NCI-H524 treated with DMSO at 0.1 percent for 48 hours (cell line): ENCODE measurements around the gene ZG16.
"Not testable (repeated sequence)": the region's sequence is repeated elsewhere in the genome, so short reads cannot be mapped to it uniquely, and the experiment has no call there.

ENCODE experiments used
- DNase-seq: peaks from one replicate; lab custom pipeline; 2025; lab: John Stamatoyannopoulos, UW

The ZG16 gene, protein sequence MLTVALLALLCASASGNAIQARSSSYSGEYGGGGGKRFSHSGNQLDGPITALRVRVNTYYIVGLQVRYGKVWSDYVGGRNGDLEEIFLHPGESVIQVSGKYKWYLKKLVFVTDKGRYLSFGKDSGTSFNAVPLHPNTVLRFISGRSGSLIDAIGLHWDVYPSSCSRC

DNA sequence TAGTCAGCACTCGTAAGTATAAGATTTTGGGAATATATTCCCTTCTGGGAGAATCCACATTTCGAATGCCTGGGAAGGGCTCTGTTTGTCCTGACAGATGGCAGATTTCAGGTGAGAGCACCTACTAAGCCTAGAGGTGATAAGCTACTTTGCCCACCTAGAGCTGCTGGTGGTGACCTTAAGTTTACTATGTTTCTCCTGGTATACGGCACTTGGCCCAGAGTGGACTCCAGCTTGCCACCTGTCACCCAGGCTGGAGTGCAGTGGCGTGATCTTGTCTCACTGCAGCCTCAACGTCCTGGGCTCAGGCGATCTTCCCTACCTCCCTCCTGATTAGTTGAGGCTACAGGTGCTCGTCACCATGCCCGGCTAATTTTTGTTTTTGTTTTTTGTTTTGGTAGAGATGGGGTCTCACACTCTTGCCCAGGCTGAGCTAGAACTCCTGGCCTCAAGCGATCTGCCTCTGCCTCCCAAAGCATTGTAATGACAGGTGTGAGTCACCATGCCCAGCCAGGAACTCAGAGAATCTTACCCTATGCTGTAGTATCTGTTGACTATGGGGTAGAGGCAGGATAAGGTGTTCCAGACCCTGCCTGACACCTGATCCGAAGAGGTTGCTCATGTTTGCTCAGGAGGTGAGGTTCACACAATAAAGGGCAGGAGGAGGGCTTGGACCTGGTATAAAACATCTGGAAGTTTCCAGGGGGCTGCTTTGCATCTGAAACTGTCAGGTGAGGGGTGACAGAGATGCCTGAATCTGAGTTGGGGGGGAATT, at the start of gene ZG16:
ZG16 (plus strand) TSS at position 681 of the 775 bp plus-strand sequence. CDS start 1,011 bp downstream, outside the sequence.
- DNase-seq: no peak

DNA sequence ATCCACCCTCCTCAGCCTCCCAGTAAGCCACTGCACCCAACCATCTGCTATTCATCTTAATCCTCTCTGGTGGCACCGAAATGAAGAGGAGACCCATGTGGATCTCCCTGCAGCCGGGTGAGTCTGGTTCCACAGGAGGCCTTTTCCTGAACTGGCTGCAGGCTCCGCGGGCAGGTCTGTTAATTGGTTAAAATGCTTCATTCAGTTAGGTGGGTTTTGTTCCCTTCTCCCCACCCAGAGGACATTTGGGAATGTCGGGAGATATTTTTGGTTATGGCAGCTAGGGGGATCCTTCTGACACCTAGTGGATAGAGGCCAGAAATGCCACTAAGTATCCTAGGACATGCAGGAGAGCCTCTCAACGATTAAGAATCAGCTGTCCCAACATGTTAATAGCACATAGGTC, 48.9 kb upstream of the ZG16 start:
- peak; percentile 52 for DNase-seq

DNA sequence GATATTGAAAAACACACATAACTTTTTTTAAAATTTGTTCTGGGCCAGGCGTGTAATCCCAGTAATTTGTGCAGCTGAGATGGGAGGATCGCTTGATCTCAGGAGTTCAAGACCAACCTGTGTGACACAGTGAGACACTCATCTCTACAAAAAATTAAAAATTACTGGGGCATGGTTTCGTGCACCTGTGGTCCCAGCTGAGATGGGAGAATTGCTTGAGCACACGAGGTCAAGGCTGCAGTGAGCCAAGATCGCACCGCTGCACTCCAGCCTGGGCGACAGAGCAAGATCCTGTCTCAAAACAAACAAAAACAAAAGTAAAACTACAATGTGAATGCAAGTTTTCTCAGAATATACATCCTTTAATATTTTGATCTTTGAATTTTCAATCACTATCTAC, 47.4 kb upstream of the ZG16 start:
- no peak for DNase-seq

DNA sequence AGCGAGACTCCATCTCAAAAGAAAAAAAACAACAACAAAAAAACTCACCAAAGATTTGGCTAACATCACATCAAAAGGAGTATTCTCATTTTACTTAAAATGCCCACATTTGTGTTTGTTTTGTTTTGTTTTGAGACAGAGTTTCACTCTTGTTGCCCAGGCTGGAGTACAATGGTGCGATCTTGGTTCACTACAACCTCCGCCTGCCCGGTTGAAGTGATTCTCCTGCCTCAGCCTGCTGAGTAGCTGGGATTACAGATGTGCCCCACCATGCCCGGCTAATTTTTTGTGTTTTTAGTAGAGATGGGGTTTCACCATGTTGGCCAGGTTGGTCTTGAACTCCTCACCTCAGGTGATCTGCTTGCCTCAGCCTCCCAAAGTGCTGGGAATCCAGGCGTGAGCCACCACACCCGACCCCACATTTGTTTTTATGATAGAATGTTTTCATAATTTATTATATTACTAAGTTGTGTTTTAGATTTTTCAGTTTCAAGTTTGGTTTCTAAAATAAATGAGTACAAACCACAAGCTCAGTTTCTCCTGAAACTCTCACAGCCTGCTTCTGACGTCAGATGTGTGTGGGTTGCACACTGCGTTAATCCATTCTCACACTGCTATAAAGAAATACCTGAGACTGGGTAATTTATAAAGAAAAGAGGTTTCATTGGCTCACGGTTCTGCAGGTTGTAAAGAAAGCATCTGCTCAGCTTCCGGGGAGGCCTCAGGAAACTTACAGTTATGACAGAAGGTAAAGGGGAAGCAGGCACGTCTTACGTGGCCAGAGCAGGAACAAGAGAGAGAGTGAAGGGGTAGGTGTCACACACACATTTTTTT, 46.1 kb upstream of the ZG16 start:
- not testable (repeated sequence) for DNase-seq

DNA sequence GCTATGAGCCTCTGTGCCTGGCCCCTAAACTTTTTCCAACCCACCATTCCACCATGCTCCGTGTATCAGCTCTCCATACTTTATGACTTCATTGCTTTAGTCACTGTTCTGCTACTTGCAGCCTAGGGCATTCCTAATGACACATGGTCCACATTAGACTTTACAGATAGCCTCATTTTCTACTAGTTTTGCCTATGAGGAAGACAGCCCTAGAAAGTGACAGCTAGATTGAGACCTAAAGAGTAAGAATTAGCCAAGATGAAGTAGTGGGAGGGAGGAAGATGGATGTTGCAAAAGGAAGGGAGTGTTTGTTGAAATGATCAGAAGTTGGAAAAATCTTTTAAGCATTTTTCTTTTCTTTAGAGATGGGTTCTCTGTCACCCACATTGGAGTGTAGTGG, 43.3 kb upstream of the ZG16 start:
- DNase-seq: no peak

DNA sequence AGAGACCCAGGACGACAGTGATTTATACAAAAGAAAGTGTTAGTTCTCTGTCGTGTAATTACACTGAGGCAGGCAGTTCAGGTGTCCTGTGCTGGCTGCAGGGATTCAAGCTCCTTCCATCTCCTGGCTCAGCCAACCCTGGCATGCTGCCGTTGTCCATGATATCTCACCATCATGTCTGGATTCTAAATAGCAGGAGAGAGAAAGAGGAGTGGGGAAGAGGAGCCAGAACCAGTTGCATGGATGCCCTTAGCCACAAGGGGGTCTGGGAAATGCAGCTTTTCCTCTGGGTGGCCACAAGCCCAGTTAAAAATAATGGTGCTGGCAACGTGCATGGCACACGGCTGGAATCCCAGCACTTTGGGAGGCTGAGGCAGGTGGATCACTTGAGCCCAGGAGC, 41.9 kb upstream of the ZG16 start:
- DNase-seq: no peak

DNA sequence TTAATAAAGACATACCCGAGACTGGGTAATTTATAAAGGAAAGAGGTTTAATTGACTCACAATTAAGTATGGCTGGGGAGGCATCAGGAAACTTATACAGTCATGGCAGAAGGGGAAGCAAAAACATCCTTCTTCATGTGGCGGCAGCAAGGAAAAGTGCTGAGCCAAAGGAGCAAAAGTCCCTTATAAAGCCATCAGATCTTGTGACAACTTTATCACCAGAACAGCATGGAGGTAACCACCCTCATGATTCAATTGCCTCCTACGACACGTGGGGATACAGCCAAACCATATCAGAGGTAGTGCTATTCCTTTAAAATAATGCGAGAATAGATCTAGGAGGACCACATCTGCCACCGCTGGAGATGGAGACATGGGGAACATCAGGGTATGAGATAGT, 41.3 kb upstream of the ZG16 start:
- no peak for DNase-seq

DNA sequence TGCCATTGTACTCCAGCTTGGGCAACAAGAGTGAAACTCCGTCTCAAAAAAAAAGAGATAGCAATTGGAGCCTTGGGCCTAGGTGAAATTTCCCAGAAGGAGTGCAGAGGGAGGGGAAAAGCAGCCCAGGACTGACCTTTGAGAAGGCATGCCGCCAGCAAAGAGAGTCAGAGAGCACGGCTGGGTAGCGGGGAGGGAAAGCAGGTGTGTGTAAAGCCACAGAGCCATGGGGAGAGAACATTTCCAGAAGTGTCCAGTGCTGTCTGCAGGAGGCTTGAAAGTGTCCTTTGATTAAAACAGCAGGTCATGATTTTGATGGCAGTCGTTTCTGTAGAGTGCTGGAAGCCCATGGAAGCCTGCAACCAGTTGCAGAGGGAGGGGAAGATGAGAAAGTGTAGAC, 40.3 kb upstream of the ZG16 start:
- DNase-seq: no peak

DNA sequence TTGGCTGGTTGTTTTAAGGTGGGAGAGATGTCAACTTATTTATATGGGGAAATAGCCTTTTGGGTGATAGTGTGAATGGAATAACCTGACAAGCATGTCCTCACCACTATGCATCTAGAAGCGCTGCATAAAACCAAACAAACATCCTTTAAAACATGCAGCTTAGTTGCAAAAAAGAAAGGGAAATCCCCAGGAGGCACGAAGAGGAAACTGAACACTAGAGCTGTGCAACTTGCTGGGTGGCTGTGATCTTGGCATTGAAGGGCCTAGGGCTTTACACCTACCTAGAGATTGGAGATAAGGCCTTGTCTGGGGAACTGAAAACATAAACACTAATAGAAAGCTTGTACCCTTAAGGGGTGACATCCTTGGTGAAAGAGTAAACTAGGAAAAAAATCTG, 39.5 kb upstream of the ZG16 start:
- no peak for DNase-seq

DNA sequence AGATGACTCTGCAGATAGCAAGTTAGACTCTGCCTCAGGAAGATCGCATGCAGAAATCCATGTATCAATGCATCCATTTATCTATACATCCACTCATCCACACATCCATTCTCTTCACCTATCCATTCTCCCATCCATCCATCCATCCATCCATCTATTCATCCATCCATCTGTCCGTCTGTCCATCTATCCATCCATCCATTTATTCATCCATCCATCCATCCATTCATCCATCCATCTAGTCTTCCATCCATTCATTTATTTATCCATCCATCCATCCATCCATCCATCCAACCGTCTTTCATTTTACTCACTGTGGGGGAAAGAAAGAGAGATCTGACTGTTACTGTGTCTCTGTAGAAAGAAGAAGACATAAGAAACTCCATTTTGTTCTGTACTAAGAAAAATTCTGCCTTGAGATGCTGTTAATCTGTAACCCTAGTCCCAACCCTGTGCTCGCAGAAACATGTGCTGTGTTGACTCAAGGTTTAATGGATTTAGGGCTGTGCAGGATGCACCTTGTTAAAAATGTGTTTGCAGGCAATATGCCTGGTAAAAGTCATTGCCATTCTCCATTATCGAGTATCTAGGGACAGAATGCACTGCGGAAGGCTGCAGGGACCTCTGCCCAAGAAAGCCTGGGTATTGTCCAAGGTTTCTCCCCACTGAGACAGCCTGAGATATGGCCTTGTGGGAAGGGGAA, 38.0 kb upstream of the ZG16 start:
- not testable (repeated sequence) for DNase-seq

DNA sequence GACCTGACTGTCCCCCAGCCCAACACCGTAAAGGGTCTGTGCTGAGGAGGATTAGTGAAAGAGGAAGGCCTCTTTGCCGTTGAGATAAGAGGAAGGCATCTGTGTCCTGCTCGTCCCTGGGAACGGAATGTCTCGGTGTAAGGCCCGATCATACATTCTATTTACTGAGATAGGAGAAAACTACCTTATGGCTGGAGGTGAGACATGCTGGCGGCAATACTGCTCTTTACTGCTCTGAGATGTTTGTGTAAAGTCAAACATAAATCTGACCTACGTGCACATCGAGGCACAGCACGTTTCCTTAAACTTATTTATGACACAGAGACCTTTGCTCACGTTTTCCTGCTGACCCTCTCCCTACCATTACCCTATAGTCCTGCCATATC, 37.4 kb upstream of the ZG16 start:
- DNase-seq: not testable (repeated sequence)

DNA sequence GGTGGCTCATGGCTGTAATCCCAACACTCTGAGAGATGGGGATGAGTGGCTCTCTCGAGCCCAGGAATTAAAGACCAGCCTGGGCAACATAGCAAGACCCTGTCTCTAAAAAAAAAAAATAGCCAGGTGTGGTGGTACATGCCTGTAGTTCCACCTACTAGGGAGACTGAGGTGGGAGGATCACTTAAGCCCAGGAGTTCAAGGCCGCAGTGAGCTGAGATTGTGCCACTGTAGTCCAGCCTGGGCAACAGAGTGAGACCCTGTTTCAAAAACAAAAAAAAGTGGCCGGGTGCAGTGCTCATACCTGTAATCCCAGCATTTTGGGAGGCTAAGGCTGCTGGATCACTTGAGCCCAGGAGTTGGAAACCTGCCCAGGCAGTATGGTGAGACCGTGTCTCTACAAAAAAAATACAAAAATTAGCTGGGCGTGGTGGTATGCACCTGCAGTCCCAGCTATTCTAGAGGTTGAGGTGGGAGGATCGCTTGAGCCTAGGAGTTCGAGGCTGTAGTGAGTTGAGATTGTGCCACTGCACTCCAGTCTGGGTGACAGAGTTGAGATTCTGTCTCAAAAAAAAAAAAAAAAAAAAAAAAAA, 35.3 kb upstream of the ZG16 start:
- no peak for DNase-seq

DNA sequence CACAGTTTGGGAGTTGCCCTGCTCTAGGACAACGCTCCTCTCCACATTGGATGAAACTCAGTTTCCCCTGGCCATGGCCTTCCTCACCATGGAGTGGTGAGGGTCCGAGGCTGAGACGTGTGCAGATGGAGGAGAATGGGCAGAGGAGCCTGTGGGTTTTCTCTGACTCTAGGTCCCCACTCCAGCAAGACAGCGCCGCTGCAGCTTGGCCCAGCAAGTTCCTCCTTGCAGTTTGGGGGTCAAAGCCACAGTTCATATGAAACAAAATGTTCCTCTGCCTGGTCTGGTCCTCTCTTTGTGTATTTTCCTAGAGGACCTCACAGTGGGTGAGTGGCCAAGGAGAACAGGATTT, 34.6 kb upstream of the ZG16 start:
- DNase-seq: no peak

DNA sequence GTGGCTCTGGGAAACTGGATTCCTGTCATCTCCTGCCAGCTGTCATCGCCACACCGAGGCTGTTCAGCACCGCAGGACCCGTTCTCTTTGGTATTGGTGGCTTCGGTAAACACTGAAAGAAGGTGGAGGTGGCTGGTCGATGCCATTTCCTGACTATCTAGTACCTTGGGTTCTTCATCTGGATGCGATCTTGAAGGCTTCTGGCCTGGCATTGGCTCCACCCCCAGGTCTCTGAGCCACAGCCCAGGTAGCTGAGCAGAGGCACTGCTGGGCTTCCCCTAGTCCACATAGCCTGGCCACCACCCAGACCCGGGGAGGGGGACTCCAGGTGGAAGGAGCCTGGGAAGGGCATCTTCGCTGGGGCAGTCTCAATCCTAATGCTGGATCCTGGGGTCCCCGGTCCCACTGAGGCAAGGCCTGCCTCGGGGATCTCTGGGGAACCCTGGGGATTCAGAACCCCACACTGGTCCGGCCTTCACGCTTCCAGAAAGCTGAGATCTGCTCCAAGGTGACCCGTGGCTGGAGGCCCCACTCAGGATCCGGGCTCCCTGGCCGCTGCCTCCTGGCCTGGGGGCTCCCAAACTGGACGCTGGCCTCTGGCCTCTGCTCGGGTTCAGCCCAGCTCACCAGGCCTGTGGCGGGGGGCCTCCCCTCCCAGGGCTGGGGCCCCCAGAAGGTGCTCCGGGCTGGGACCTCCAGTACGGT, 34.1 kb upstream of the ZG16 start:
- DNase-seq: no peak

DNA sequence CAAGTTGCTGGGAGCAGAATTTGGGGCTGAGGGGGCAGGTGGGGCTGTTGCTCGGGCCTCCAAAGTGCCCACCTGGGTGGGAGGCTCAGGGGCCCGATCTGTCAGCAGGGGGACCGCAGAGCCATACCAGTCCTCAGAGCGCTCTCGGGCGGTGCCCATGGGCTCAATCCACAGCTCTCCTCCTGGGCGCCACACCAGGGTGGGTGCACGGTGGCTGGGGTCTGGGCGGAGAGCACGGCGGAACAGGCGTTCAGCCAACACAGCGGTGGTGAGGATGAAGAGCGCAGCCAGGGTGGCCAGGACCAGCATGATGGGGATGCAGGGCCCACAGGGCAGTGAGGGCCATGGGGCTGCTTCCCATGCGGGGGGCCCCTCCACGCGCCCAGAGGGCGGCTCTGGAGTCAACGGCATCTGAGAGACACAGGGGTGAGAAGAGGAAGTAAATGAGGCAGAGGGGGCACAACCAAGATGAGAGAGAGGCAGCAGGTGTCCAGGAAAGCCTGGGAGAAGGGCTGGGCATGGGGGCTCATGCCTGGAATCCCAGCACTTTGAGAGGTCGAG, 33.4 kb upstream of the ZG16 start:
- DNase-seq: no peak

DNA sequence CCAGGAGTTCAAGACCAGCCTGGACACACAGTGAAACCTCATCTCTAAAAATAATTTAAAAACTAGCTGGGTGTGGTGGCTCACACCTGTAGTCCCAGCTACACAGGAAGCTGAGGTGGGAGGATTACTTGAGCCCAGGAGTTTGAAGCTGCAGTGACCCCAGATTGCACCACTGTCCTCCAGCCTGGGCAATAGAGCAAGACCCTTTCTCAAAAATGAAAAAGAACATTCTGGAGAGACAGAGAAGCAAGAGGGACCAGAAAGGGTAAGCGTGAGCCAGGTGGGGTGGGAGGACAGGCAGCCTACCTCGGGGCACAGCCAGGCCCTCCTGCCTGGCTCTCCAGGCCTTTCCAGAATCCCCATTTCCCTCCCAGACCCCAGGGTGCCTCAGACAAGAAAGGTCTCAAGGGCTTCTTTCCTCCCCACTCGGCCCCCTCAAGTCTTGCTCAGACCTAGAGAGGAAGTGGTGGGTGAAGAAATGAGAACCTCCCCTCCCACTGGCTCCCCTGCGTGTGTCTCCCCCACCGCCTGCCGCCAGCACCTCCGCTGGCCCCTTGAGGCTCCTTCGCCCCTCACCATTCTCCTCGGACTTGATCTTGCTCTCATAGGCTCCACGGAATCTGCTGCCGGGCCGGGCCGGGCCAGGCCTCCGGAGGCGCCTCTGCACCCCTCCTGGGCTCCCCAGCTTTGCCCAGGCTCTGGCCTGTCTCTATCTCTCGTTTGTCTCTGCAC, 32.8 kb upstream of the ZG16 start:
- DNase-seq: no peak

DNA sequence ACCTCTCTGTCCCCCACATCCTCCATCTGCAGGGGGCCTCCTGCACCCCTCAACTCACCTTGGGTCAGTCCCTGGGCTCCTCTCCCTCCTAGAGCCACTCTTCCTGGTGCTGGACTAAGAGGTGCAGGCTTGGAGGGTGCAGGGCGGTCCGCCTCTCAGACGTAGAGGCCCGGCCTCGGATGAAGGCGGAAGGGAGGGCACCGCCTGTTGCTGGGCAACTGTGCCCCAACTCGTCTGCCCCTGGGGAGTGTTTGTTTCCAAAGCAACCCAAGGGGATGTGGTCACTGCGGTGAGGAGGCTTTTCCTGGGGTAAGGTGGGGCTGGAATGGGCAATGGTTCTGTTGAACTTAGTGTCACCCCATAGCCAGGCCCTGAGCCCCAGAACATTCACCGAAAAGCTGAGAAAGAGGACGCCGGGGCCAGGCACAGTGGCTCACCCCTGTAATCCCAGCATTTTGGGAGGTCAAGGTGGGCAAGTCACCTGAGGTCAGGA, 32.2 kb upstream of the ZG16 start, which contains the start of gene C16orf54:
C16orf54 (minus strand) TSS at position 138 of the 493 bp plus-strand sequence. CDS start 1,039 bp downstream, outside the sequence.
- DNase-seq: no peak

DNA sequence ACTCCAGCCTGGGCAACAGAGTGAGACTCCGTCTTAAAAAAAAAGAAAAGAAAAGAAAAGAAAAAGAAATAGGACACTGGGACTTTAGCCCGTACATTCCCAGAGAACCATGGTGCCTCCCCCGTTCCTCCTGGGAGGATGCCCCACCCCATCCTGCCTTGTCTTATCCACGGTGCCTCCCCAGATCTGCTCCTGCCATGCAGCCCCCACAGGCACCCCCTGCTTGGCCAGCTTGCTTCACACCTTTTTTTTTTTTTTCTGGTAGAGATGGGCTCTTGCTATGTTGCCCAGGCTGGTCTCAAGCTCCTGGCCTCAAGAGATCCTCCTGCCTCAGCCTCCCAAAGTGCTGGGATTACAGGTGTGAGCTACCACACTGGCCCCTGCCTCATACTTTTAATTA, 31.5 kb upstream of the ZG16 start:
- DNase-seq: not testable (repeated sequence)

DNA sequence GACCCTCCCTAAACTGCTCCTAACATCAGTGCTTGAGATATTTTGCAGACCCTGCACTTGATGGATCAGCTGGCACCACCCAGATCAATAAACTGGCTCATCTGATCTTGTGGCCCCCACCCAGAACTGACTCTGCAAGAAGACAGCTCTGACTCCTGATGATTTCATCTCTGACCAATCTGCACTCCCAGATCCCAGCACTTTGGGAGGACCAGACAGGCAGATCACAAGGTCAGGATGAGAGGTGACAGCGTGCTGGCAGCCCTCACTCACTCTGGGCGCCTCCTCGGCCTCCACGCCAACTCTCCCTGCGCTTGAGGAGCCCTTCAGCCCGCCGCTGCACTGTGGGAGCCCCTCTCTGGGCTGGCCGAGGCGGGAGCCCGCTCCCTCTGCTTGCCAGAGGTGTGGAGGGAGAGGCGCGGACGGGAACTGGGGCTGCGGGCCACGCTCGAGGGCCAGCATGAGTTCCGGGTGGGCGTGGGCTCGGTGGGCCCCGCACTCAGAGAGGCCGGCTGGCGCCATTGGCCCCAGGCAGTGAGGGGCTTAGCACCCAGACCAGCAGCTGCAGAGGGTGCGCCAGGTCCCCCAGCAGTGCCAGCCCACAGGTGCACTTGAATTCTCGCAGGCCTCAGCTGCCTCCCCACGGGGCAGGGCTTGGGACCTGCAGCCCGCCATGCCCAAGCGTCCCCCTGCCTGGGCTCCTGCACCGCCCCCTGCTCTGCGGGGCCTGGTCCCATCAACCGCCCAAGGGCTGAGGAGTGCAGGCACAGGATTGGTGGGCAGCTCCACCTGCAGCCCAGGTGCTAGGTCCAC, 29.9 kb upstream of the ZG16 start:
- no peak for DNase-seq
